Neutrophil (primary cell): ENCODE measurements around the gene CDC42BPB.

ENCODE experiments used
- H3K27ac ChIP-seq: fragments of 200-600 bp; sonication (generic); 2 replicates; pipeline ENCODE4 v1.5.1; 2016; ENCODE audit warnings: mild to moderate bottlenecking, moderate library complexity
- H3K27me3 ChIP-seq: fragments of 200-600 bp; sonication (generic); 2 replicates; pipeline ENCODE4 v1.6.0; 2016; ENCODE audit warnings: mild to moderate bottlenecking
- H3K36me3 ChIP-seq: fragments of 200-600 bp; sonication (generic); 2 replicates; pipeline ENCODE4 v1.5.1; 2017
- H3K4me1 ChIP-seq, 2 experiments: fragments of 200-600 bp in 1 of 2; sonication (generic) in 1 of 2; 1 replicate in 1 of 2; 2 replicates in 1 of 2; pipeline versions ENCODE4 v1.5.1 to v1.6.1; 2013 to 2016; ENCODE audit warnings: low read depth in 1 of 2, low read length in 1 of 2, mild to moderate bottlenecking in 1 of 2, moderate library complexity in 1 of 2; ENCODE audit not compliant: control insufficient read depth in 1 of 2, insufficient read depth in 1 of 2
- H3K4me3 ChIP-seq, 2 experiments: fragments of 200-600 bp in 1 of 2; sonication (generic) in 1 of 2; 1 replicate in 1 of 2; 2 replicates in 1 of 2; pipeline ENCODE4 v1.5.1; 2013 to 2016; ENCODE audit warnings: low read depth in 1 of 2, low read length in 1 of 2, mild to moderate bottlenecking in 1 of 2, moderate library complexity in 1 of 2
- H3K9me3 ChIP-seq: fragments of 200-600 bp; sonication (generic); 2 replicates; pipeline ENCODE4 v1.5.1; 2016
- TF ChIP-seq, protein P1 (sequence below): fragments of 200-600 bp; sonication (generic); IDR thresholded peaks from 2 replicates; pipeline ENCODE4 v1.5.1; 2016; ENCODE audit warnings: antibody characterized with exemption

CDC42BPB gene

DNA sequence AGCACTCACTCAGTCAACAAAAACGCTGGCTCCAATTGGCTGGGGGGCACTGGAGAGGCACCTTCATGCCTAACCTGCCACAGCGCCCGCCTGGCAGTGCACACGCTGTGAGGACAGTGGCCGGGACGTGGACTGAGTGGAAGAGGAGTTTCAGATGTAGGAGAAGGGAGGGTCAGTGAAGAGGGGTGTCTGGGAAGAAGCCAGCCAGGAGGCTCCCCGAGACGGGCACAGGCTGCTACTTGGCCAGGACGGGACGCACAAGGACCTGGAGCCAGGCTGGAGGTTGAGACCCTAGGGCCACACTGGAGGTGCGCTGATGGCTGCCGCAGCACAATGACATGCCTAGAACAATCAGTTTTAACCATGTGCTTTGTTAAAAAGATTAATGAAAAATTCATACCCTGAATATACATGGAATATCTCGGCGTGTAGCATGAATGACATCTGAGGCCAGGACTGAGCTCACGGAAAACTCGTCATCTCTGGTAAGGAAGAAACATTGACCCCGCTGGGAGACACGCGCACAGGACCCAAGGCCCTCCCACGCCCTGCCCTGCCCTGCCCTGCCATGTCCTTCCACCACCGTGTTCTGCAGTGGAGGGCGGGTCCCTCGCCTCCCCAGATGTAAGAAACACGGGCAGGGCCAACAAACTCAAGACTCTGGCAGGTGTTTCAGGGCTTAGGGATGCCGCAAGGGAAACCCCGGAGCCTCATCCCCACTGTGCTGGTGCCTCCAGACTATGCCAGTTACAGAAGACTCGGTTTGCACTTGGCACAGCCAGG lies 109.8 kb downstream of the CDC42BPB start:
- no peaks in the 10 kb centered on the region for H3K36me3 ChIP-seq
- no peak overlapping the region for H3K27ac ChIP-seq

DNA sequence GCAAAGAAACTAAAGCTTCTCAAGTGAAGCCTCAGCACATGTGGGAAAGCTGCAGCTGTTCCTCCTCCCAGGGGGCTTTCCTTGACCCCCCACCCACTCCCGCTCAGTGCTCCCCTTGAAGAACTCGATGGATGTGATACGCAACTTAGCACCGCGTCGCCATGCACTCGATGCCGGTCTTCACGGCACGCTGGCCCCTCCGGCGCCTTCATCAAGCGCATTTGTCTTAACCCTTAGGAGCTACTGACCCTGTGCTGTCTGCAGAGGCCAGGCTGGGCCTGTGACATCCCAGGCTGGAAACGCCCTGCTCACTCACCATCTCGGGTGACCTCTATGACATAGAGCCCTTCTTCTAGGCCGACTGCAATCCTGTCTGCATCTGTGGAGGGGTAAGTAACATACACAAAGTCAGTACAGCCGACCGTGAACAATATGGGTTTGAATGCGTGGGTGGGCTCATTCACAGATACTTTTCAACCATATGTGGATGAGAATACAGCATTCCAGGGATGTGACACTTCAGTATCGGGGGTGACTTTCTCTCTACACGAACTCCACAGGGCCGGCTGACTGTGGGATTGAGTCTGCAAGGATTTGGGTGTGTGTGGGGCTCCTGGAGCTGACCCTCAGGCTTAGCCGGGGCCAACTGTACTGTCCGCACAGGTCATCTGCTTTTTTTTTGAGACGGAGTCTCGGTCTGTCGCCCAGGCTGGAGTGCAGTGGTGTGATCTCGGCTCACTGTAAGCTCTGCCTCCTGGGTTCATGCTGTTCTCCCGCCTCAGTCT lies 111.8 kb downstream of the CDC42BPB start:
- H3K9me3 ChIP-seq, result no peaks in the 10 kb centered on the region
- H3K27ac ChIP-seq, result no peak overlapping the region
- TF ChIP-seq, protein P1, sequence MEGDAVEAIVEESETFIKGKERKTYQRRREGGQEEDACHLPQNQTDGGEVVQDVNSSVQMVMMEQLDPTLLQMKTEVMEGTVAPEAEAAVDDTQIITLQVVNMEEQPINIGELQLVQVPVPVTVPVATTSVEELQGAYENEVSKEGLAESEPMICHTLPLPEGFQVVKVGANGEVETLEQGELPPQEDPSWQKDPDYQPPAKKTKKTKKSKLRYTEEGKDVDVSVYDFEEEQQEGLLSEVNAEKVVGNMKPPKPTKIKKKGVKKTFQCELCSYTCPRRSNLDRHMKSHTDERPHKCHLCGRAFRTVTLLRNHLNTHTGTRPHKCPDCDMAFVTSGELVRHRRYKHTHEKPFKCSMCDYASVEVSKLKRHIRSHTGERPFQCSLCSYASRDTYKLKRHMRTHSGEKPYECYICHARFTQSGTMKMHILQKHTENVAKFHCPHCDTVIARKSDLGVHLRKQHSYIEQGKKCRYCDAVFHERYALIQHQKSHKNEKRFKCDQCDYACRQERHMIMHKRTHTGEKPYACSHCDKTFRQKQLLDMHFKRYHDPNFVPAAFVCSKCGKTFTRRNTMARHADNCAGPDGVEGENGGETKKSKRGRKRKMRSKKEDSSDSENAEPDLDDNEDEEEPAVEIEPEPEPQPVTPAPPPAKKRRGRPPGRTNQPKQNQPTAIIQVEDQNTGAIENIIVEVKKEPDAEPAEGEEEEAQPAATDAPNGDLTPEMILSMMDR, result no peak
- peaks cover 0 to 10% of the 10 kb centered on the region in 2 experiments for H3K4me1 ChIP-seq
- no peaks in the 10 kb centered on the region for H3K36me3 ChIP-seq
- no peaks in the 10 kb centered on the region for H3K27me3 ChIP-seq
- H3K4me3 ChIP-seq, result no peak overlapping the region

More for the DNA sequence above, 109.8 kb downstream of the CDC42BPB start:
- H3K4me1 ChIP-seq, result peaks cover 0 to 10% of the 10 kb centered on the region in 2 experiments
- no peak overlapping the region for H3K4me3 ChIP-seq
- TF ChIP-seq, protein P1, result no peak
- H3K9me3 ChIP-seq, result no peaks in the 10 kb centered on the region
- H3K27me3 ChIP-seq, result no peaks in the 10 kb centered on the region

DNA sequence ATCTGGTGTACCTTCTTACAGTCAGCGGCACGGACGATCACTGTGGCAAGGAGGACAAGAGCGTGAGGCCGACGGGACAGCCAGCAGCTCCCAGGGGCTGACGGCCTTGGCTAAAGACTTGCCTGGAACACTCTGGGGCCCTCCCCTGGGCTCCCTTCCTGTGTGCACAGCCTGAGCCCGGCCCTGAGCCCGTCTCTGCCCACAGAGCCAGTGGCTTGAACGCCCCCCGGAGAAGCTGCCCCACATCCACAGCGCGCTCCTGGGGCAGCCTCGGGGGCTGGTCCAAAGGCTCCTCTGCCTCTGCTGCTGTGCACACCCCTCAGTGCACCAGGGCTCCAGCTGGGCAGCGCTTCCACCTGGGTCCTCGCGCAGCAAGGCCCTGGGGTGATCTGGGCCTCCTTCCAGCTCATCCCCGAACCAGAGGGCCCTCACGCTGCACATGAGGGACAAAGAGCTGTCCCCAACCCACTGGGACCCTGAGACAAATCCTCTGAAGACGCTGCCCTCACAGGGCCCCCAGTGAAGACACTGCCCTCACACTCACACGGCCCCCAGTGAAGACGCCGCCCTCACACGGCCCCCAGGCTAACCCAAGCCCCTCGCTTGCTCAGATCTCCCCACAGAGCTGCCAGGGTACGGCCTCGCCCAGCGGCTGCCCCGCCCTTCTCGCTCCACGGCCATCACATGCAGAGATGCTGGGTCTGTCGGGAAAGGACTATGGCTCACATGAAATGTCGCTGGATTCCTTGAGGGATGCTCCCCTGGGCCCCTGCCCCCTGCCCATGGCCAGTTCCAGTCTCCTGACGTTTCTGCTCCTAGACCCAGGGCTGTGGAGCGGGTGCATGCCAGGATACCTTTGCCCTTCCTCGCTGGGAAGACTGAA lies 112.7 kb downstream of the CDC42BPB start:
- Histone ChIP-seq H3K9me3 (no peaks in the 10 kb centered on the region), H3K36me3 (no peaks in the 10 kb centered on the region), H3K4me1 (peaks cover 0 to 9% of the 10 kb centered on the region in 2 experiments), H3K27me3 (no peaks in the 10 kb centered on the region), H3K4me3 (no peak overlapping the region), H3K27ac (no peak overlapping the region)
- TF ChIP-seq, protein P1, result no peak

DNA sequence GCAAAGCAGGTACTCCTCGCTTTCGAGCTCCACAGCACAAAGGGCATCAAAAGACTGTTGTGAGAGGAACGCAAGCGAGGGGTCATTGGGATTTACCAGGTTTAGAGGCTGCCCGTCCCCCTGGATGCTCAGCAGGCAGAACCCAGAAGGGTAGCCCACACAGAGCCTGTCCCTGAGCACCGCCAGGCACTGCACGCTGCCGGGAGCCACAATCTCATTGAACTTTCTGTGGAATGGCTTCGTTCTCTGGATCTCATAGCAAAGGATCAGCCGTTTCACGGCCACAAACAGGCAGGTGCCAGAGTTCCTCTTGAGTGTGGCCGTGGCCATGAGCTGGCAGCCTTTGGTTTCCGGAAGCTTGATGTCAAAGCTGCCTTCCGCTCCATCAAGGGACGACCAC lies 113.4 kb downstream of the CDC42BPB start:
- TF ChIP-seq, protein P1, result no peak
- H3K4me1 ChIP-seq, result peaks cover 0 to 2% of the 10 kb centered on the region in 2 experiments
- H3K27me3 ChIP-seq, result no peaks in the 10 kb centered on the region
- no peak overlapping the region for H3K27ac ChIP-seq
- no peak overlapping the region for H3K4me3 ChIP-seq
- no peaks in the 10 kb centered on the region for H3K9me3 ChIP-seq
- H3K36me3 ChIP-seq, result no peaks in the 10 kb centered on the region

DNA sequence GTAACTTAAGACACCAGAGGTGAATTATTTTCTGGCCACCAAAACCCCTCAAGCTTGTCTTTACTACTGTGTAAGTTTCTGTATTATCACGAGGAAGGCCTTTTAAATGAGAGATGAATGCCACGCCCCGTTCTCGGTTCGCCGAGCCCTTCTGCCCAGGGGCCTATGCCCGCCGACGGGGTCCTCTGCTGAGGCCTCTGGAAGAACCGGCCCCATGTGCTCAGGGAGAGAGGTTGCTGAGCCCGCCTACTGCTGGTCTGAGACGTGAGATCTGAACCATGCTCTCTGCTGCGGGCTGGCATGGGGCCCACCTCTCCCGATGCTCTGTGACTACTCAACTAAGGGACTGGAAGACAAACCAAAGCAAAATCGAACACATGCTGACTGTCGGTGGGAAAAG lies 113.9 kb downstream of the CDC42BPB start:
- H3K27me3 ChIP-seq, result no peaks in the 10 kb centered on the region
- H3K4me3 ChIP-seq, result no peak overlapping the region
- H3K9me3 ChIP-seq, result no peaks in the 10 kb centered on the region
- no peaks in the 10 kb centered on the region for H3K4me1 ChIP-seq
- TF ChIP-seq, protein P1, result no peak
- H3K36me3 ChIP-seq, result no peaks in the 10 kb centered on the region
- no peak overlapping the region for H3K27ac ChIP-seq
